ENCODE measurements around the gene FOXL3.
"Not testable (repeated sequence)": the region's sequence is repeated elsewhere in the genome, so short reads cannot be mapped to it uniquely, and the experiment has no call there.

The FOXL3 gene

DNA sequence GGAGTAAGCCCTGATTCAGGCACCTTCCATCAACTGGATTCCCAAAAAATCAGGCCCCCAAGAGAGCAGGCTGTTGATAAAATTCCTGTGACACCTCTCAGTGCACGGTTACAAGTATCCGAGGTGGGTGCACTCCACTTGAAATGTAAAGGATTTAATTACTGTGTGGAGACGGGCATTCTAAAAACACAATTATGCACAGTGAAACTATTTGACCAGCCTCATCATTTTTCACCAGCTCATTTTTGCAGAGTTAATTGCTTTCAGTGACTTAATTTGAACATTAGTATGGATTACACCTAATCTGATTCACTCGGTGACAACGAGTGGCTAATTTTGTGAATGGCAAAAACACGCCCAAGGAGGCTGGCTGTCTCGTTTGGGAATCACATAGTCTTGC, 2.3 kb downstream of the FOXL3 start:
- no peak for DNase-seq

DNA sequence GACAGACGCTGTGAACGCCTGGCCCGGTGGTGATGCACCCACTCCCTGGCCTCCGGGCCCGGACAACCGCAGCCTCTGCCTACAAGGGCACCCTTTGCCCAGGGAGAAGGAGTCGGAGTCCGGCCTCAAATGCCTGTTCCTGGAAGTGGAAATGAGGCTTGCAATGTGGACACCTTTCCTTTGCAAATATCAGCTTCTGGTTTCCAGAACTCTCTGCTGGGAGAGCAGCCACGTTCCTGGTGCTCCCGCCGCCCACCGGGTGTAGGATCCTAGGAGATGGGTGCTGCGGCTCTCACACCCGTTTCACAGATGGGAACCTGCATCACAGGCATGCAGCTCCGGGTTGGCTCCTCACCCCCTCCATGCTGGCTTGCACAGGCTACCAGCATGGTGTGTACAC, 2.9 kb downstream of the FOXL3 start:
- DNase-seq, result no peak

DNA sequence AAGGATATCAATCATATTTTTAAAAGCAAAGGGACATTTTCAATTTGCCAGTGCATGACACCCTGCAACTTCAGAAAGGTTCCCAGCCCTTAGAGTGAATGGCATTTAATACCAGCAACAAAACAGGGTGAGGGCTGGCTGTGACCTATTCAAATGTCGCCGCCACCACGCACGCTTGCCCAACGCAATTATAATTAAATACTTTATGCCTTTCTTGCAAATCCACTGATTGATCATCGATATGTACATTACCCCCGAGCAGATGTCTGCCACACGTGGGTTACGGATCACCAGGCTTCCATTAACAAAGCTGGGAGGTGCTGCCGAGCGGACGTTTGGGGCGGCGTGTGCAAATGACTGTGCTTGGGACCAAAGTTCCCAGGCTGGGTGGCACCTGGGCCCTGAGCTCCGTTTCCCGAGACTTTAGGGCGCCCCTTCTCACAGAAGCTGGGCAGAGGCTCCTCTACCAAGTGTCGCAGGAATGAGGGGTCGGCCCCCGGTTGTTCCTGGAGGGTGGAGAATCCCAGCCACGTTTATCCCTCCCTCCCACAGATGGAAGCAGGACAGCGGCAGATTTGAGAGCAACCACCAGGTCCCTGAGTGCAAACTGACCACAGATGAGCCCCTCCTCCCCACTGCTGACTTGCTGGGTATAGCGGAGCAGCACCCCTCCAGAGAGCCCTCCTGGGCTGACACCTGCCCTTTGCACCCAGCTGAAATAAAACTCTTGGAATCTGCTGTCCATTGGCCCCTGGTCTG, 3.9 kb downstream of the FOXL3 start:
- DNase-seq, result no peak

DNA sequence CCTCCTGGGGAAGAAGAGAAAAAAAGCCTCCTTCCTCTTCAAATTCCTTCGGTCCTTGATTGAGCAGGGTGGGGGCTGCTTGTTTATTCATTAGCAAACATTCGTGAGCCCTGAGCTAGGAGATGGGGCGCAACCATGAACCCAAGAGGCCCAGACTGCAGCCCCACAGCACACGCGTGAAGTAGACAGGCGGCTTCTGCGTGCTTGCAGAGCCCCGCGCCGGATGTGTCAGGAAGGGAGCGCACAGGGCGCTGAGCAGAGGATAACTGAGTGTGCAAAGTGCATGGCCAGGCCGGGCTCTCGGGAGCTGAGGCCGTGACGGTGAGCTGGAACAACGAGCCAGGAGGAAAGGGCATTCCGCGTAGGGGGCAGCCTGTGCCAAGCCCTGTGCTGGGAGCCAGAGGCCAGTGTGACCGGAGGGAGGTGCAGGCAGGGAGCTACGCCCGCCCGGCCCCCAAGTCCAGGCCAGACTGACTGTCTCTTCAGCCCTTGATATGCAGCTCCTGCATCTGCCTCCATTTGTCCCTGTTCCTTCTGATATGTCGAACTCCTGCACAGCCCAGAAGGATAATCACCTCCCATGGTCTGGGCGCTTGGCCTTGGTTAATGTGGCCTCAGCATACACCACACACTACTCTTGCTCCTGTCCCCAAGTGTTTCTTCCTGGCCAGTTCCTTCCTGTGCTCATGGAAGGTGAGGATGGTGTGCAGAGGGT, 4.6 kb downstream of the FOXL3 start:
- no peak for DNase-seq

DNA sequence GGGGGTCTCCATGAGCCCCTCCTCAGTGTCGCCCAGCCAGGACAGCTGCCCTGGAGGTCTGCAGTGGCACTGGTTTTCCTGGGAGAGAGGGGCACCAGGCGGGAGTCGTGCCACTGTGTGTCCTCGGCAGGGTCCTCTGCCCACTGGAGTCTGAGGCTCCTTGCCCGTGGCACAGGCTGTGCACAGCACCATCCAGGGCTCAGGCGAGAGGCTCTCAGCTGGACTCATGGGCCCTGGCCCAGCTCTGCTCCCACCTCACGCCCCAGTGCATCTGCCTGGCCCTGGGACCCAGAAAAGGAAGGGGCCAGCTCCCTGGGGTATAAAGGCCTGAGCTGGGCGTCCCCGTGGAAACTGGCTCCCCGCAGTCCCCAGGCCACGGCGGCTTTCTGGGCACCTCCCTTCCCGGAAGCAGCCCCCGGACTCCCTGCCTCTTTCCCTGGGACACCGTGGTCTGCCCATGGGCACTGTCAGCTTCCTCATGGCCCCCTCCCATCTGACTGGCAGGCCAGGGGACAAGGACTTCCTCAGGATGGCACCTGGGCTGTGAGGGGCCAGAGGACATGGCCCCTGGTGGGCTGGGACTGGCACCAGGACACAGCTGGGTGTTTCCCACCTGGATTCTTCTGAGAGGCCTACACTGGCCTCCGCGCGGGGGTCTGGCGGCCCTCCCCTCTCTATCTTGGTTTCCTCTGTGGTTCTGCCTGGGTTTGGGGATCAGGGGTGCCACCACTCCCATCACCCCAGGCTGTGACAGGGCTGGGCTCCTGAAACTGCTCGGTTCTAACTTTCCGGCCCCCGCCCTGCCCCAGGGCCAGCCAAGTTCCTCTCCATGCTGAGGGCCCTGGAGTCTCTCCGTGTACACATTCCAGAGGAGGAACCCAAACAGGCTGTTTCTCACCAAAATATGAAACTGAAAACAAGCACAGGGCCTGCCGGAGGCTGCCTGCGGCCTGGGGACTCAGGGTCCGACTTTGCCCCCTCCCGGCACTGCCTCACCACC, 5.5 kb downstream of the FOXL3 start:
- DNase-seq, result no peak

DNA sequence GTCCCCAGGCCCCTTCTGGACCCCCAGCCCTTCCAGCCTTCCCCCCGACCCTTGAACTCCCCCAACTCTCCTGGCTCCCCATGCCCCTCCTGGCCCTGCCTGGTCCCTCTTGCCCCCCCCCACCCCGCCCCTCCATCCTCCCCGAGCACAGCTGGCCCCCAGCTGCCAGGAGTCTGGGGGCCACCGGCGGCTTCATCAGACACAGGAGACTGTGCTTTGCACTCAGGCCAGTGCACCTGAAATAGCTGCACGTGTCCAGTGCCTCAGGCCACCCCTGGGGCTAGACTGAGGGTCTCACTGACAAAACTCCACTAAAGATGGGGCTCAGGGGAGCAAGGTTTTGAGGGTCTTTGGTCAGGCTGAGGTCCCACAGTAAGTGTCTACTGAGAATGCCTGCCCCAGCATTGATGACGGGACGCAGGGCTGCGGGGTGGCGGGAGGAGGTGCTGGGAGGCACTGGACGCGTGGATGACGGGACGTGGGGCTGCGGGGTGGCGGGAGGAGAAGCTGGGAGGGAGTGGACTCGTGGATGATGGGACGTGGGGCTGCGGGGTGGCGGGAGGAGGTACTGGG, 6.5 kb downstream of the FOXL3 start:
- no peak for DNase-seq

DNA sequence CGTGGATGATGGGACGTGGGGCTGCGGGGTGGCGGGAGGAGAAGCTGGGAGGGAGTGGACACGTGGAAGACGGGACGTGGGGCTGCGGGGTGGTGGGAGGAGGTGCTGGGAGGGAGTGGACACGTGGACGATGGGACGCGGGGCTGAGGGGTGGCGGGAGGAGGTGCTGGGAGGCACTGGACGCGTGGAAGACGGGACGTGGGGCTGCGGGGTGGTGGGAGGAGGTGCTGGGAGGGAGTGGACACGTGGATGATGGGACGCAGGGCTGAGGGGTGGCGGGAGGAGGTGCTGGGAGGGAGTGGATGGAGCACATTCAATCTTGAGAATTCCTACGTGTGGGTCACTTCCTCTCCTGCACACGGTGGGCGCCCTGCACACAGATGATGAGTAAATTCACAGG, 7.2 kb downstream of the FOXL3 start:
- DNase-seq, result not testable (repeated sequence)

DNA sequence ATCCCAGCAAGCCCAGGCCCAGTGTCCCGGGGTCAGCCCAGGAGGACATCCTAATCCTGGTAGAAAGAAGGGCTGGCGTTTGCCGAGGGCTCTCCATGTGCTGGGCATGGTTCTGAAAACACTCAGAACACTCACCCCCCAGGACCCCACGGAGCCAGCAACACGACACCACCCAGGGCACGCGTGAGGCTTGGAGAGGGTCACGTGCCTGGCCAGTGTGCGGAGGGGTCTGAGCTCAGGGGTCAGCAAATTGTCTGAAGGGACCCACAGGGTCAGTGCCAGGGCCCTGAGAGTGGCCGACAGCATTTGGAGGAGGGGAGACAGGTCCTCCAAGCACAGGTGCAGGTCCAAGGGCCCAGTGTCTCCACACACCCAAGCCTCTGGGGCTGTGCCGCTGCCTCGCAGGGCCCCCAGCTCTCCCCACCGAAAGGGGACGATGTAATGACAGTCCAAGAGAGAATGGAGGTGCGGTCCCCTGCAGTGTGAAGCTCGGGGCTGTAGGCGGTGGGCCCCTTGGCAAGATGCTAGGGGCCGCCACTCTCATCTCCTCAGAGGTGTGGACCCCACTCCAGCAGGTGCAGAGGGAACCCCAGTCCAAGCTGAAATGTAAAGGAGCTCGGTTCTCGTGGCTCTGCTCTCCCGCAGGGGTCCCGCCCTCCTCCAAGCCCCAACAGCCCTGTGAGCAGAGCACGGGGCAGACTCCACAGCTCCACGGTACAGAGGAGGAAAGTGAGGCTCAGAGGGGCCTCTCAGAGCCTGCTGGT, 7.8 kb downstream of the FOXL3 start:
- DNase-seq, result no peak

DNA sequence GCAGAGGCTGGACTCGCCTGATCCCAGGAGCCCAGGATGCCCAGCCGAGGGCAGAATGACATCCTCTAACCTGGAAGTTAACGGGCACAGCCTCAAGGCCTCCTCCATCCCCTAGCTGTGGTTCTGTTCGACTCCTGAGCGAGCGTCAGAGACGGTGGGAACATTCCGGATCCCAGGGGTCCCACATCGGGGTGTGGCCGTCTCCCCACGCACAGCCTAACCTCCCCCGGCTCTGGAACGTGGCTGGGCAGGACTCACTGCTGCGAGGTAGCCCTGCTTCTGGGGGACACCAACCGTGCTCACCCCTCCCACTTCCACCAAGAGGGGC, 8.4 kb downstream of the FOXL3 start:
- no peak for DNase-seq

DNA sequence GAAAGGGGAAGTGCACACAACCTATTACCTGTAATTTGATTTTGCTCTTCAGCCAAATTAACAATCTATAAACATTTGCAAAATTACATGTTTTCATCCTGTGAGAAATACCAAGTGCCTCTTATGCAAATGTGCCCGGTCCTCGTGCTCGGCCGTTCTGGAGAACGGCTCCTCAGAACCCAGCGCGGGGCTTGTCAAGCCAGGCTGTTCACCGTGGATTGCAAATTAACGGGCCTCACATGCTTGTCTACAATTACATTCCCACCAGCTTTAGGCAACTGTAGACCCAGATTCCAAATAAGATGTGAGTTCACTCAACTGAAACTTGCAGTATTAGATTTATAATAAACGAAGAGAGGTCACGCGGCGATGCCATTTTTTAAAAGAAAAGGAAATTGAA, 8.8 kb downstream of the FOXL3 start:
- no peak for DNase-seq

DNA sequence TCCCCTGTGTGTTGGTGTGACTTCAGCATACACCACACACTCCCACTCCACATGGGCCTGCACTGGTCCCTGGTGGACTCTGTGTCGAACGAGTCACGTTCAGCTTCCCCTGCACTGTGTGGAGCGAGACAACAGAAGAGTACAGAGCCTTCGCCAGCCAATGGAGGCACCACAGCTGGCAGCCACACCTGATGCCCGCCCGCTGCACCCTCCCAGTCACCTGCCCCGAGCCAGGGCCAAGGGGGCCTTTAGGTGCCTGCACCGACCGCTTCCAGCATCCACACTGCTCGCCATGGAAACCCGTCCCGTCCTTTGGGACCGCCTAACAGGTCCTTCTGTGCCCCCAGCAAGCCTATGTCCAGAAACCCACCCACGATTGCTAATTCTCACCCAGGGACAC, 9.2 kb downstream of the FOXL3 start:
- no peak for DNase-seq

DNA sequence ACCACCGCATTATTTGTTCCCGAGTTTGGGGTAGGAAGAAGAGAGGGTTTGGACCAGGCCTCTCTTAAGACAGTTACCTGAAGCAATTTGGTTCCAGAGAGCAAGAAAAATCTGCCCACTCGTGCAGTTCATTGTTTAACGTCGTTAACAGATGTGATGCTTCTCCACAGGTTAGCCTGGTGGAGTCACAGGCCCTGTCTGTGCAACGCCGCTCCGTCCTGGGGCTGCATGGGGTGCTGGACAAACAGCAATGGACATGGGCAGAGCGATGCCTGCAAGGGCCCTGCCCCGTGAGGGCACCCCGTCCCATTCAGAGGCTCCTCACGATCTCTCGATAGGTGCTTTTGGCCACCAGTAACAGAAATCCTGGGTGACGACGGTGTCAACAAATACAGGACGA, 9.7 kb downstream of the FOXL3 start:
- DNase-seq, result no peak

DNA sequence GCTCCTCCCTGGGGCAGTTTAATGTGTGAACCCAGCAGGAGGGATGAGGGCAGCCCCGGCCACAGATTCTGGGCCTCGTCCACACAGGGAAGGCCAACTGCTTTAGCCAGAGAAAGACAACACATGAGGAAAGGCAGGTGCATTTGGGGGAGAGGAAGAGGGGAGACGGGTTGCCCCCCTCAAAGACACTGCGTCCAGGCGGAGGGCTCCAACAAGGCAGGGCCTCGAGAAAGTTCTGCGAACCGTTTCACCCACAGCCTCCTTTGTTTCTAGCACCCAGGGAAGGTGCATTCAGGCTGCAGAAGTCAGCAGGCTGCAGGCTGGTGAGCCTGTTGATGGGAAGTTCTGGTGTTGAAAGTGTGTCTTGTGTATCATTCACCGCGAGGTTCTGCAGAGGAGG, 10.1 kb downstream of the FOXL3 start:
- no peak for DNase-seq

DNA sequence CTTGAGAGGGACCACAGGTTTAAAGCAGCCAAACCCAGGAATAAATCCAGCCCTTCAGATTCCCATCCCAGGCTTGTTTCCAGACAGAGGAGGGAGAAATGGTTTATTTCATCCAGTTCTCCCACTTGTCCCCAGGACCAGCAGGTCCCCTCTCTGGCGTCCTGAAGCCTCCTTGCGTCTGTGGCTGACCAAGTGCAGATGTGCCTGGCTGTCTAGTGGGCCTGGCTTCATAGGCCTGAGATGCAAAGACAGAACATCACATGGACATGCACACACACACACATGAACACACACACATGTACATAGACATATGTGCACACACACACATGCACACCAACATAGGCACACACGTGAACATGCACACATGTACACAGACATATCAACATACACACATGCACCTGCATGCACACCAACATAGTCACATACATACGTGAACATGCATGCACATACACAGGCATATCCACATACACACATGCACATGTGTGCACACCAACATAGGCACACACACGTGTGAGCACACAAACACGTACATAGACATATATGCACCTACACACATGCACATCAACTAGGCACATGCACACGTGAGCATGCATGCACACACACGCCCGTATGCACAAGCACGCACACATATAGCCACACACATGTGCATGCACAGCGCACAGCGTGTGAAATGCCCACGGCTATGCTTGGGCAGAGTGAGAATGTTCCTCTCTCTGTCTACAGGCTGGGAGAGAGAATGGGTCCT, 10.7 kb downstream of the FOXL3 start:
- DNase-seq, result no peak

DNA sequence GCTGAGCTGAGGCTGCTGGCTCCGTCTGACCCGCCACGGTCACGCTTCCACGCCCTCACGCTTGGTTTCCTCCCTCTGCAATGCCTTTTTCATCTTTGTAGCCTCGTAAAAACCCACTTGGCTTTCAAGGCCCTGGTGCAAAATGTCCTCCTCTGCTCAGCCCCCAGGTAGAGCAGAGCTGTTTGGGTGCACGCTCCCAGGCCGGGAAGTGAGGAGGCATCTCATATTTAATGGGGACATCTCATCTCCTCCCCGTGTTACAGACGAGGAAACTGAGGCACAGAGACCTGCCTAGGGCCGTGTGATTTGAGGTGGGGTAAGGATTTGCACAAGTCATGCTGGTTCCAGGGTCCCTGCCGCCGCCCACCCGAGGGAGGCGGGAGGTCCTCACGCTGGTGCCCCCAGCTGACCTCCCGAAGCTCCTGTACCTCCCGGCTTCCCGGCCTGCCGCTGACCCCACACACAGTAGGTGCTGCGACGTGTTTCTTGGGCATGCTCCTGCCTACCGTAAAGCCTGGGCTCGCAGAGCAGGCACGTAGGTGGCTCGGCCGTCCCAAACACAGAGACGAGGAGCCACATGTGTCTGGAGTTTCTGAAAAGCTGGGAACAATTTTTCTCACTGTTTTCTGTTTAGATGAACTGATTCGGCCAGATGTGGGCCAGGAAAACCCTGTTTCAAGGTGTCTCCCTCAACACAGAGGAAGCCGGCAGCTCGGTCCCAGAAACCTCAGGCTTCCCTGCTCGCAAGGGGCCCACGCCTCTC, 11.5 kb downstream of the FOXL3 start:
- no peak for DNase-seq

DNA sequence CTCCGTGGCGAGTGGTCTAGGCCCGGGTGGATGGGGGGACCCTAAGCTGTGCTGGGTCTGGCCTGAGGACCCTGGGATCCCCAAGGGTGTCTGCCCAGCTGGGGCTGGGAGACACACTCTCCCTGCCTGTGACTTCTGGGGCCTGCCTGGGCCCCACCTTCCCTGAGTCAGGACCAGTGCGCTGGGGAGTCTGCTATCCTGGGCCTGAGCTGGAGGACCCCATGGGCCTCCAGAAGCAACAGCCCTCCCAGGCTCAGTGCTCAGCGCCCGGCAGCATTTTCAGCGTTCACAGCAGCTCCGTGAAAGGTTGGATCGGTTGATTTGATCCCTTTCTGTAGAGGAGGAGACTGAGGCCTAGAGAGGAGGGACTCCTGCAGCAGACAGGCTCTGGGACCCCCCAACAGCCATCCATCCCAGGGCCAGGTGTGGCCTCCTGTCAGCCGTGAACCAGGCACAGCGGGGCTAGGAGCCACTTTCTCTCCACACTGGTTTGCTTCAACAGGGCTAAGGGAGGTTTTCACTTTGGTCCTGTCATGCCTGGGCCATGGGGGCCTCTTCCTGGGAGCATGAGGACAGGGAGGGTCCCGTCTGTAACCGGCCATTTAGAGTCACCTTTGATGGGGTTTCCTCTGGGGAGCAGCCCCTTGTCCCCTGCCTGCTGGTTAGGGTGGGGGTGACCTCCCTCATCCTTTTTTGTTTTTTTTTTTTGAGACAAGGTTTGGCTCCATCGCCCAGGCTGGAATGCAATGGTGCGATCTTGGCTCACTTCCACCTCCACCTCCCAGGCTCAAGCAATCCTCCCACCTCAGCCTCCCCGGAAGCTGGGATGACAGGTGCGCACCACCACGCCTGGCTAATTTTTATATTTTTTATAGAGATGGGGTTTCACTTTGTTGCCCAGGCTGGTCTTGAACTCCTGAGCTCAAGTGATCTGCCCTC, 12.4 kb downstream of the FOXL3 start:
- no peak for DNase-seq

DNA sequence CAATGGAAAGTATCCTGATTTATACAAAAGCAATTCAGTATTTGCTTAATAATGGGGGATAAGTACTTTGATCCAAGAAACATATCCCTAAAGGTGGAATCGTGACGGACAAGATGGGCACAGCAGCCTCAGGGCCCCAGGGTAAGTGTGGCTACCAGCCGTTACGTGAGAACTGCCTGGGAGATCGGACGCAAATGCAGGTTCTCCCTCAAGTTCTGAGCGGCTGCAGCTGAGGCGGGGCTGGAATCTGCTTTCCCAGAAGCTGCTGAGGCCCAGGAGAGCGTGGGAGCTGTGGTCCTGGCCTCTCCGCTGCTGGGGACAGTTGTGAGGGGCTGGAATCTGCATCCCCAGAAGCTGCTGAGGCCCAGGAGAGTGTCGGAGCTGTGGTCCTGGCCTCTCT, 13.5 kb downstream of the FOXL3 start:
- no peak for DNase-seq

DNA sequence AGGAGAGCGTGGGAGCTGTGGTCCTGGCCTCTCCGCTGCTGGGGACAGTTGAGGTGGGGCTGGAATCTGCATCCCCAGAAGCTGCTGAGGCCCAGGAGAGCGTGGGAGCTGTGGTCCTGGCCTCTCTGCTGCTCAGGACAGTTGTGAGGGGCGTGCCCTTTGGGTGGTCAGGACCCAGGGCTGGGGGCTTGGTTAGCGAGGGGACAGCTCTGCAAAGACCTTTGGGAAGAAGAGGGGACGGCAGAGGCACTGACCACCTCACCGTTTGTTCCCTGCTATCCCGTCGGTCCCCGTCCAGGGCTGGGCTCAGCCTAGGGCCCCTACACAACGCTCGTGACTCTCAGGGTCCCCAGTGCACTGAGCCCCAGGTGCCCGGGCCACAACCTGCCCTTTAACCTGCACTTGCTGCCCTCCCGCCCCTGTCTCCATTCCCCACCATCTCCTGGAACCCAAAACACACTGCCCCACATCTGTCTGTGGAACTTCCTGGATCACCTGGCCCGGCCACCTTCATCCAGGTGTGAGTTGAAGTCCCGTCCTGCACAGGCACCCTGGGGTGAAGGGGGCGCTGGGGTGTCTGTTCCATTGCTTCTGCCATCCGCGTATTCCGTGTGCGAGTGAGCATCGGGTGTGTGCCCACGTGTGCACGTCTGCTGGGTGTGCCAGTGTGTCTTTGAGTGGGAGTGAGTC, 14.1 kb downstream of the FOXL3 start:
- no peak for DNase-seq
